Activated gamma-delta T cell (primary cell): ENCODE results near the gene TFDP3.

Source experiments
- DNase-seq: peaks from one replicate; lab custom pipeline; 2025; lab: John Stamatoyannopoulos, UW

TFDP3 gene

GRCh38 chrX:133185938-133186337 lies 32.2 kb downstream of the TFDP3 start:
- no peak for DNase-seq

GRCh38 chrX:133185119-133185518 lies 33.0 kb downstream of the TFDP3 start:
- no peak for DNase-seq

- no peak for DNase-seq
Measured at GRCh38 chrX:133183806-133184205, 34.3 kb downstream of the TFDP3 start.

- no peak for DNase-seq
Measured at GRCh38 chrX:133179500-133179899, 38.7 kb downstream of the TFDP3 start.

GRCh38 chrX:133177202-133177601 lies 41.0 kb downstream of the TFDP3 start:
- DNase-seq, result no peak

GRCh38 chrX:133175605-133176004 lies 42.5 kb downstream of the TFDP3 start:
- no peak for DNase-seq

GRCh38 chrX:133175162-133175561 lies 43.0 kb downstream of the TFDP3 start:
- DNase-seq, result no peak

- no peak for DNase-seq
Measured at GRCh38 chrX:133171962-133172708, 46.0 kb downstream of the TFDP3 start.
